ENCODE data around the gene CCDC149. TPM values are rescaled to one million over a fixed set of nuclear protein-coding genes. Genes with fewer than 3 reads are reported as not detected.

The CCDC149 gene
- total and polyA plus RNA-seq, 4 donors, result 1.4 to 11.2 (median 3.4) TPM

GRCh38 chr4:24892278-24892677, 20.6 kb downstream of the CCDC149 start:
- DNase-seq (ENCODE audit: low spot score), result no peak
- no peaks in the 10 kb centered on the region for H3K27me3 ChIP-seq (ENCODE audit: control insufficient read depth in 4 of 4, insufficient read depth in 4 of 4, low read length in 3 of 4)
- no peak overlapping the region for H3K27ac ChIP-seq (ENCODE audit: low read depth in 1 of 2, low read length in 2 of 2)
- TF ChIP-seq, protein P1, sequence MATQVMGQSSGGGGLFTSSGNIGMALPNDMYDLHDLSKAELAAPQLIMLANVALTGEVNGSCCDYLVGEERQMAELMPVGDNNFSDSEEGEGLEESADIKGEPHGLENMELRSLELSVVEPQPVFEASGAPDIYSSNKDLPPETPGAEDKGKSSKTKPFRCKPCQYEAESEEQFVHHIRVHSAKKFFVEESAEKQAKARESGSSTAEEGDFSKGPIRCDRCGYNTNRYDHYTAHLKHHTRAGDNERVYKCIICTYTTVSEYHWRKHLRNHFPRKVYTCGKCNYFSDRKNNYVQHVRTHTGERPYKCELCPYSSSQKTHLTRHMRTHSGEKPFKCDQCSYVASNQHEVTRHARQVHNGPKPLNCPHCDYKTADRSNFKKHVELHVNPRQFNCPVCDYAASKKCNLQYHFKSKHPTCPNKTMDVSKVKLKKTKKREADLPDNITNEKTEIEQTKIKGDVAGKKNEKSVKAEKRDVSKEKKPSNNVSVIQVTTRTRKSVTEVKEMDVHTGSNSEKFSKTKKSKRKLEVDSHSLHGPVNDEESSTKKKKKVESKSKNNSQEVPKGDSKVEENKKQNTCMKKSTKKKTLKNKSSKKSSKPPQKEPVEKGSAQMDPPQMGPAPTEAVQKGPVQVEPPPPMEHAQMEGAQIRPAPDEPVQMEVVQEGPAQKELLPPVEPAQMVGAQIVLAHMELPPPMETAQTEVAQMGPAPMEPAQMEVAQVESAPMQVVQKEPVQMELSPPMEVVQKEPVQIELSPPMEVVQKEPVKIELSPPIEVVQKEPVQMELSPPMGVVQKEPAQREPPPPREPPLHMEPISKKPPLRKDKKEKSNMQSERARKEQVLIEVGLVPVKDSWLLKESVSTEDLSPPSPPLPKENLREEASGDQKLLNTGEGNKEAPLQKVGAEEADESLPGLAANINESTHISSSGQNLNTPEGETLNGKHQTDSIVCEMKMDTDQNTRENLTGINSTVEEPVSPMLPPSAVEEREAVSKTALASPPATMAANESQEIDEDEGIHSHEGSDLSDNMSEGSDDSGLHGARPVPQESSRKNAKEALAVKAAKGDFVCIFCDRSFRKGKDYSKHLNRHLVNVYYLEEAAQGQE (IDR thresholded peaks at IDR 0.05), result peak; percentile 52
- no peak for TF ChIP-seq TAF1 (conservative IDR thresholded peaks at IDR 0.05)
- no peak overlapping the region for H3K4me3 ChIP-seq (ENCODE audit: low read depth in 1 of 3, low read length in 3 of 3)
- peaks cover 0 to 3% (median 0%) of the 10 kb centered on the region in 4 donors for H3K36me3 ChIP-seq (ENCODE audit: control insufficient read depth in 4 of 4, insufficient read depth in 3 of 4, low read depth in 1 of 4, low read length in 3 of 4)
- H3K9ac ChIP-seq (ENCODE audit: low read depth in 1 of 2, low read length in 2 of 2), result no peak overlapping the region
- no peaks in the 10 kb centered on the region for H3K9me3 ChIP-seq (ENCODE audit: control insufficient read depth in 4 of 4, low read length in 3 of 4)
- no peaks in the 10 kb centered on the region for H3K4me1 ChIP-seq (ENCODE audit: control insufficient read depth in 4 of 4, insufficient read depth in 4 of 4, low read length in 3 of 4)
- WGBS, result 93% methylated on average over 2 of the region's 2 CpGs

- no peak for TF ChIP-seq EGR1 (IDR thresholded peaks at IDR 0.05; ENCODE audit: low read depth in 2 of 2)
- TF ChIP-seq, protein P1 (IDR thresholded peaks at IDR 0.05), result no peak
- TF ChIP-seq, protein P2, sequence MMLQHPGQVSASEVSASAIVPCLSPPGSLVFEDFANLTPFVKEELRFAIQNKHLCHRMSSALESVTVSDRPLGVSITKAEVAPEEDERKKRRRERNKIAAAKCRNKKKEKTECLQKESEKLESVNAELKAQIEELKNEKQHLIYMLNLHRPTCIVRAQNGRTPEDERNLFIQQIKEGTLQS (IDR thresholded peaks at IDR 0.05), result no peak
- no peak for TF ChIP-seq GABPA (IDR thresholded peaks at IDR 0.05 in 1 of 2, conservative IDR thresholded peaks at IDR 0.05 in 1 of 2)
- TF ChIP-seq RXRA (IDR thresholded peaks at IDR 0.05), result no peak
- TF ChIP-seq YY1 (IDR thresholded peaks at IDR 0.05), result no peak
- TF ChIP-seq FOXA2 (IDR thresholded peaks at IDR 0.05), result no peak
- TF ChIP-seq SP1 (IDR thresholded peaks at IDR 0.05), result no peak
- no peak for TF ChIP-seq MAX (IDR thresholded peaks at IDR 0.05)
- TF ChIP-seq FOXA1 (IDR thresholded peaks at IDR 0.05), result no peak
- TF ChIP-seq, protein P3, sequence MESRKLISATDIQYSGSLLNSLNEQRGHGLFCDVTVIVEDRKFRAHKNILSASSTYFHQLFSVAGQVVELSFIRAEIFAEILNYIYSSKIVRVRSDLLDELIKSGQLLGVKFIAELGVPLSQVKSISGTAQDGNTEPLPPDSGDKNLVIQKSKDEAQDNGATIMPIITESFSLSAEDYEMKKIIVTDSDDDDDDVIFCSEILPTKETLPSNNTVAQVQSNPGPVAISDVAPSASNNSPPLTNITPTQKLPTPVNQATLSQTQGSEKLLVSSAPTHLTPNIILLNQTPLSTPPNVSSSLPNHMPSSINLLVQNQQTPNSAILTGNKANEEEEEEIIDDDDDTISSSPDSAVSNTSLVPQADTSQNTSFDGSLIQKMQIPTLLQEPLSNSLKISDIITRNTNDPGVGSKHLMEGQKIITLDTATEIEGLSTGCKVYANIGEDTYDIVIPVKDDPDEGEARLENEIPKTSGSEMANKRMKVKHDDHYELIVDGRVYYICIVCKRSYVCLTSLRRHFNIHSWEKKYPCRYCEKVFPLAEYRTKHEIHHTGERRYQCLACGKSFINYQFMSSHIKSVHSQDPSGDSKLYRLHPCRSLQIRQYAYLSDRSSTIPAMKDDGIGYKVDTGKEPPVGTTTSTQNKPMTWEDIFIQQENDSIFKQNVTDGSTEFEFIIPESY (IDR thresholded peaks at IDR 0.05), result no peak
- no peak for TF ChIP-seq HNF4A (conservative IDR thresholded peaks at IDR 0.05)
- Histone ChIP-seq H3K4me3 (ENCODE audit: low read depth in 1 of 3, low read length in 3 of 3) (no peak overlapping the region), H3K9ac (ENCODE audit: low read depth in 1 of 2, low read length in 2 of 2) (no peak overlapping the region), H3K4me1 (ENCODE audit: control insufficient read depth in 4 of 4, insufficient read depth in 4 of 4, low read length in 3 of 4) (no peaks in the 10 kb centered on the region), H3K36me3 (ENCODE audit: control insufficient read depth in 4 of 4, insufficient read depth in 3 of 4, low read depth in 1 of 4, low read length in 3 of 4) (peaks cover 0 to 3% (median 0%) of the 10 kb centered on the region in 4 donors), H3K27ac (ENCODE audit: low read depth in 1 of 2, low read length in 2 of 2) (no peak overlapping the region), H3K9me3 (ENCODE audit: control insufficient read depth in 4 of 4, low read length in 3 of 4) (no peaks in the 10 kb centered on the region), H3K27me3 (ENCODE audit: control insufficient read depth in 4 of 4, insufficient read depth in 4 of 4, low read length in 3 of 4) (no peaks in the 10 kb centered on the region)
- DNase-seq (ENCODE audit: low spot score), result no peak
- WGBS, result 95% methylated on average over 6 of the region's 6 CpGs
These were observed 22.2 kb downstream of the CCDC149 start for GRCh38 chr4:24890561-24891126.

Data from liver (tissue), 9 donors.